HEK293 (cell line): ENCODE results near the gene BTBD2.

Experiments
- ATF2 ChIP-seq: fragments of 450-650 bp; formaldehyde crosslinking; IDR thresholded peaks from 2 replicates; pipeline ENCODE4 v1.5.1; 2016; ENCODE audit warnings: missing biosample characterization, missing genetic modification characterization, low read depth
- BCL11A ChIP-seq: fragments of 450-650 bp; formaldehyde crosslinking; IDR thresholded peaks from 2 replicates; pipeline ENCODE4 v1.5.1; 2016; ENCODE audit warnings: low read depth, missing biosample characterization, missing genetic modification characterization
- FEZF1 ChIP-seq: fragments of 450-650 bp; formaldehyde crosslinking; IDR thresholded peaks from 2 replicates; pipeline ENCODE4 v1.5.1; 2016; ENCODE audit warnings: missing biosample characterization, missing genetic modification characterization
- GLIS1 ChIP-seq: fragments of 450-650 bp; formaldehyde crosslinking; IDR thresholded peaks from 2 replicates; pipeline ENCODE4 v1.5.1; 2016; ENCODE audit warnings: missing biosample characterization, missing genetic modification characterization
- HIC1 ChIP-seq: fragments of 450-650 bp; formaldehyde crosslinking; IDR thresholded peaks from 2 replicates; pipeline ENCODE4 v1.5.1; 2016; ENCODE audit warnings: missing biosample characterization, missing genetic modification characterization
- OSR2 ChIP-seq: fragments of 450-650 bp; formaldehyde crosslinking; IDR thresholded peaks from 2 replicates; pipeline ENCODE4 v1.5.1; 2016; ENCODE audit warnings: missing biosample characterization, missing genetic modification characterization
- PATZ1 ChIP-seq: fragments of 450-650 bp; formaldehyde crosslinking; IDR thresholded peaks from 2 replicates; pipeline ENCODE4 v1.5.1; 2016; ENCODE audit warnings: missing biosample characterization, missing genetic modification characterization
- REPIN1 ChIP-seq: fragments of 450-650 bp; formaldehyde crosslinking; IDR thresholded peaks from 2 replicates; pipeline ENCODE4 v1.5.1; 2017; ENCODE audit warnings: missing biosample characterization, missing genetic modification characterization, low read depth
- ZBTB44 ChIP-seq: fragments of 450-650 bp; IDR thresholded peaks from 2 replicates; pipeline ENCODE4 v1.5.1; 2018; ENCODE audit warnings: missing biosample characterization, mild to moderate bottlenecking, missing genetic modification characterization
- ZFP37 ChIP-seq: fragments of 450-650 bp; formaldehyde crosslinking; IDR thresholded peaks from 2 replicates; pipeline ENCODE4 v1.5.1; 2016; ENCODE audit warnings: missing biosample characterization, missing genetic modification characterization
- ZFP41 ChIP-seq: fragments of 450-650 bp; formaldehyde crosslinking; IDR thresholded peaks from 2 replicates; pipeline ENCODE4 v1.5.1; 2016; ENCODE audit warnings: missing biosample characterization, missing genetic modification characterization, borderline replicate concordance
- ZNF114 ChIP-seq: fragments of 450-650 bp; formaldehyde crosslinking; IDR thresholded peaks from 2 replicates; pipeline ENCODE4 v1.5.0; 2017; ENCODE audit warnings: missing biosample characterization, missing genetic modification characterization
- ZNF174 ChIP-seq: fragments of 450-650 bp; formaldehyde crosslinking; IDR thresholded peaks from 2 replicates; pipeline ENCODE4 v1.5.0; 2017; ENCODE audit warnings: missing biosample characterization, mild to moderate bottlenecking, missing genetic modification characterization
- ZNF211 ChIP-seq: fragments of 450-650 bp; formaldehyde crosslinking; IDR thresholded peaks from 2 replicates; pipeline ENCODE4 v1.5.1; 2016; ENCODE audit warnings: low read depth, missing biosample characterization, missing genetic modification characterization
- ZNF324 ChIP-seq: fragments of 450-650 bp; formaldehyde crosslinking; IDR thresholded peaks from 2 replicates; pipeline ENCODE4 v1.5.1; 2016; ENCODE audit warnings: missing biosample characterization, missing genetic modification characterization
- ZNF341 ChIP-seq: fragments of 450-650 bp; formaldehyde crosslinking; IDR thresholded peaks from 2 replicates; pipeline ENCODE4; 2016; ENCODE audit warnings: low read depth, missing biosample characterization, missing genetic modification characterization
- ZNF366 ChIP-seq: fragments of 450-650 bp; formaldehyde crosslinking; conservative IDR thresholded peaks from 2 replicates; pipeline ENCODE4 v1.5.1; 2016; ENCODE audit warnings: missing biosample characterization, missing genetic modification characterization
- ZNF473 ChIP-seq: fragments of 450-650 bp; formaldehyde crosslinking; IDR thresholded peaks from 2 replicates; pipeline ENCODE4 v1.5.1; 2017; ENCODE audit warnings: missing biosample characterization, missing genetic modification characterization
- ZNF488 ChIP-seq: fragments of 450-650 bp; formaldehyde crosslinking; IDR thresholded peaks from 2 replicates; pipeline ENCODE4 v1.5.1; 2016; ENCODE audit warnings: missing biosample characterization, missing genetic modification characterization
- ZNF521 ChIP-seq: fragments of 450-650 bp; formaldehyde crosslinking; IDR thresholded peaks from 2 replicates; pipeline ENCODE4 v1.5.1; 2017; ENCODE audit warnings: missing biosample characterization, mild to moderate bottlenecking, missing genetic modification characterization
- ZNF555 ChIP-seq: fragments of 450-650 bp; formaldehyde crosslinking; conservative IDR thresholded peaks from 2 replicates; pipeline ENCODE4 v1.5.1; 2017; ENCODE audit warnings: missing biosample characterization, mild to moderate bottlenecking, missing genetic modification characterization, inconsistent platforms
- ZNF624 ChIP-seq: fragments of 450-650 bp; formaldehyde crosslinking; IDR thresholded peaks from 2 replicates; pipeline ENCODE4 v1.5.1; 2017; ENCODE audit warnings: missing biosample characterization, missing genetic modification characterization
- ZNF645 ChIP-seq: fragments of 450-650 bp; formaldehyde crosslinking; IDR thresholded peaks from 2 replicates; pipeline ENCODE4; 2016; ENCODE audit warnings: missing biosample characterization, missing genetic modification characterization
- ZNF792 ChIP-seq: fragments of 450-650 bp; formaldehyde crosslinking; IDR thresholded peaks from 2 replicates; pipeline ENCODE4 v1.5.1; 2016; ENCODE audit warnings: missing biosample characterization, missing genetic modification characterization
- ZSCAN16 ChIP-seq: fragments of 450-650 bp; formaldehyde crosslinking; IDR thresholded peaks from 2 replicates; pipeline ENCODE4 v1.5.1; 2016; ENCODE audit warnings: missing biosample characterization, missing genetic modification characterization
- ZSCAN18 ChIP-seq: fragments of 450-650 bp; formaldehyde crosslinking; IDR thresholded peaks from 2 replicates; pipeline ENCODE4 v1.5.1; 2016; ENCODE audit warnings: missing biosample characterization, missing genetic modification characterization
- ZSCAN4 ChIP-seq: fragments of 450-650 bp; formaldehyde crosslinking; IDR thresholded peaks from 2 replicates; pipeline ENCODE4 v1.5.1; 2017; ENCODE audit warnings: missing biosample characterization, missing genetic modification characterization

The BTBD2 gene

GRCh38 chr19:1942078-1942933 is 73.2 kb downstream of the BTBD2 start (continued):
- TF ChIP-seq ZNF792 (tag by site-specific recombination) (no peak), ZNF473 (tag by site-specific recombination) (no peak), FEZF1 (tag by site-specific recombination) (no peak), PATZ1 (tag by site-specific recombination) (peak; percentile 83), ATF2 (tag by site-specific recombination) (no peak), ZBTB44 (no peak), ZNF341 (tag by site-specific recombination) (peak; percentile 73), ZFP41 (no peak), ZNF324 (tag by site-specific recombination) (no peak), ZNF366 (peak; percentile 34; the same call in 1 of the 2 replicates), ZNF624 (no peak), ZFP37 (tag by site-specific recombination) (no peak), ZNF114 (no peak), ZSCAN4 (tag by site-specific recombination) (no peak), ZNF174 (tag by site-specific recombination) (no peak), ZSCAN16 (tag by site-specific recombination) (no peak), ZNF521 (no peak), ZNF488 (no peak), ZSCAN18 (no peak), OSR2 (tag by site-specific recombination) (no peak), BCL11A (no peak), ZNF555 (tag by site-specific recombination) (no peak), REPIN1 (tag by site-specific recombination) (no peak), HIC1 (tag by site-specific recombination) (peak; percentile 67; the same call in 1 of the 2 replicates), ZNF211 (tag by site-specific recombination) (no peak), ZNF645 (tag by site-specific recombination) (no peak), GLIS1 (tag by site-specific recombination) (peak; percentile 19; the same call in 1 of the 2 replicates)
